ENCODE measurements around the gene MKLN1.
"Not testable (repeated sequence)": the region's sequence is repeated elsewhere in the genome, so short reads cannot be mapped to it uniquely, and the experiment has no call there.

MKLN1 gene

DNA sequence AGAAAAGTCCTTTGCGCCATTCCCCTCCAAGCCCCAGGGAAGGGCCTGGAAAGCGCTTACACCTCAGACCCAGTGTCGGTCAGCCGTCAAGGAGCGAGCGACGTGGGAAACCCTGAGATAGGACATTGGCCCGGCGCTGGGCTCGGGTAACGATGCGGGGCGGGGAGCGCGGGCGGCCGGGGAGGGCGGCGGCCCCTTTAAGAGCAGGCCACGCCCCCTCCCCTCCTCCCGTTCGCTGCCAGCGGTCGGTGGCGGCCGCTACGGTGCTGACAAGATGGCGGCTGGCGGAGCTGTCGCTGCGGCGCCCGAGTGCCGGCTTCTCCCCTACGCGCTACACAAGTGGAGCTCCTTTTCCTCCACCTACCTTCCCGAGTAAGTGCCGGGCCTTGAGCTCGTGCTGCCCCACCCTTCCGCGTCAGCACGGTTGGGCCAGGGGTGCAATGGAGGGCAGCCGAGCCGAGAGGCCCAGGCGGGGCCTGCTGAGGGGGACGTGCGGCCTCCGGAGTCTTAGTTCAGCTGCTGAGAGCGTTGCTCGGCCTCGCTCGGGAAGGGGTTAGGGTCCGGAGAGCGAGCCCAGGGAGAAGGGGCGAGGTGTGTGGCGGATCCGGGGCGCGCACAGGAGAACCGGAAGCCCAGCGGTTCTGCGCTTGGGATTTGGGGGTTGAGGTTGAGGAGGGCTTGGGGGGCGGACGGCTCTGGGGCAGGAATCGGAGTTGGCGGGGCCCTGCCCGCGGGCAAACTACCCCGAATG lies at the start of gene MKLN1:
MKLN1 (plus strand) TSS at position 251 of the 751 bp plus-strand sequence; CDS start at position 275, 24 bp downstream.
- DNase-seq (ENCODE audit: low read depth): peak; percentile 86

DNA sequence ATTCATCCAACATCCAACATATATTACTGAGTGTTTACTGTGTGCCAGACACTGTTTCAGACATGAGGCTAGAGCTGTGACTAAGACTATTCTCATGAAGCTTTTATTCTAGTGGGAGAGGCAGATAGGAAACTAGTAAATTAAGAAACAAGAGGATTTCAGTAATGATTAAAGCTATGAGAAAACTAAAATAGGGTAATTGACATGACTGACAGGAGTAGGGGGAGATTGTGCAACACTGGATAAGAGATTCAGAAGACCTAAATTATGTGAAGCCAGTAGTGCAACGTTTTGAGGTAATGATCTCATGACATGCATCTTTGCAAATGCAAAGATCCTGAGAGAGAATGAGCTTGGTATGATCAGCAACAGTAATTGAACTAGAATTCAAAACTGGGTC lies 48.6 kb upstream of the MKLN1 start:
- no peak for DNase-seq (ENCODE audit: low read depth)

- DNase-seq (ENCODE audit: low read depth): no peak
Observed at GRCh38 chr7:131281266-131282048, 46.2 kb upstream of the MKLN1 start.

GRCh38 chr7:131284702-131285419 lies 42.8 kb upstream of the MKLN1 start:
- DNase-seq (ENCODE audit: low read depth): no peak

GRCh38 chr7:131285556-131285955 lies 42.1 kb upstream of the MKLN1 start:
- DNase-seq (ENCODE audit: low read depth): no peak

- DNase-seq (ENCODE audit: low read depth): no peak
Observed at GRCh38 chr7:131288450-131288849, 39.2 kb upstream of the MKLN1 start.

DNA sequence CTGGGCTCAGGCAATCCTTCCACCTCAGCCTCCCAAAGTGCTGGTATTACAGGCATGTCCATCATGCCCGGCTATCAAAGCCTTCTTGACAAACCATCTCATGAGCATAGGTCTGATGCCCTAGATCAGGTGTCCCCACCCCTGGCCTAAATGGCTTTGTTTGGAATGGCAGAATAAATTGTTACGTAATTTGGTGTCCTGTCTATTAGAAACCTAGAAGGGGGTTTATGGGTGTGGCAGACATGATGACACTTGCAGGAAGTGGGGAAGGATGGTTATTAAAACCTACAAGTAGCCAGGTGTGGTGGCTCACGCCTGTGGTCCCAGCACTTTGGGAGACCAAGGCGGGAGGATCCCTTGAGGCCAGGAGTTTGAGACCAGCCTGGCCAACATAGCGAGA lies 38.6 kb upstream of the MKLN1 start:
- DNase-seq (ENCODE audit: low read depth): no peak

GRCh38 chr7:131292141-131292905 lies 35.4 kb upstream of the MKLN1 start:
- no peak for DNase-seq (ENCODE audit: low read depth)

DNA sequence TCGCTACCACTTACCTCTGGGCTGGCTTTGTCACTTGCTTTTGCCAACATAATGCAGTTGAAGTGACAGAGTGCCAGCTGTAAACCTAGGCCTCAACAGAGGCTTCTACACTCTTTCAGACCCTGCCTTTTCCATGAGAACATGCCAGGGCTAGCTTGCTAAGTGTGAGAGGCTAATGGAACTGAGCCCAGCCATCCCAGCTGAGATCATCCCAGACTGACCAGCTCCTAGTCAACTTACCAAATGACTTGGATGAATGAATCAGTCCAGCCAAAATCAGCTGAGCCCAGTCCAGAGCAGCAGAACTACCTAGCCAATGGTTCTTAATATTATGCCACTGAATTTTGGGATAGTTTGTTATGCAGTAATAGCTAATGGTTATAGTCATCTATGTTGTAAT lies 34.7 kb upstream of the MKLN1 start:
- no peak for DNase-seq (ENCODE audit: low read depth)

- no peak for DNase-seq (ENCODE audit: low read depth)
Observed at GRCh38 chr7:131294553-131294952, 33.1 kb upstream of the MKLN1 start.

- DNase-seq (ENCODE audit: low read depth): no peak
Observed at GRCh38 chr7:131298608-131298992, 29.1 kb upstream of the MKLN1 start.

GRCh38 chr7:131299074-131299473 lies 28.6 kb upstream of the MKLN1 start:
- DNase-seq (ENCODE audit: low read depth): no peak

- DNase-seq (ENCODE audit: low read depth): no peak
Observed at GRCh38 chr7:131300078-131300477, 27.6 kb upstream of the MKLN1 start.

DNA sequence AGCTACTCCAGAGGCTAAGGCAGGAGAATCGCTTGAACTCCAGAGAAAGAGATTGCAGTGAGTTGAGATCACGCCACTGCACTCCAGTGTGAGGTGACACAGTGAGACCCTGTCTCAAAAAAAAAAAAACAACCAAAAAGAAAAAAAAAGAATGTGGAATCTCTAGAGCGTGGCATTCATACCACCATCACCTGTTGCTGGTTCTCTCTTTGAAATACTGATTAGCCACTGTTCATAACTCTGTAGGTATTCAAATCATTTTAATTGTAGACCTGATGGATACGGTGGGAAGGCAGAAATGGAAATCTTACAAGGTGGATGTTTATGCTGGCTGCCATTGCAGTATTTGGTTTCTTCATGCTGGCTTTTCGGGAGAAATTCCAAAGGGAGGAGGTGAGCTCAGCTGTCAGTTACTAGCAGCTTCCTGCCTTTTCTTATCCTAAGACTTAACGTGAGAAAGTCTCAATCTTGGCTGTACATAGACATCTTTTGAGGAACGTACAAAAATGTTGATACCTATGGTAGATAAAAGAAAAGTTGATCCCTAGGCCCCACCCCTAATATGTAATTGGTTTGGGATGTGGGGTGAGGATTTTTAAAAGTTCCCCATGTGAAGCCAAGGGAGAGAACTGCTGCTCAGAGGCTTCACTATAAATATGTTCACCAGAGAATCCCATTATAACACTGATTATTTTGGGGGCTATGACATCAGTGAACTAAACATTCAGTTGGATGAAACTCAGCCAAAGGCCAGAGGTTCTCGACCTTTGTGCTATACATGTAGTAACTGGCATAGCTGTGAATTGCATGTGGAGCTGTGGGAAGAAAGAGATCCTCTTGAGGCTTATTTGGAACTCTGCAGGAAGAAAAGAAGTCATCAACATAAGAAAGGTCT lies 26.9 kb upstream of the MKLN1 start:
- DNase-seq (ENCODE audit: low read depth): no peak

DNA sequence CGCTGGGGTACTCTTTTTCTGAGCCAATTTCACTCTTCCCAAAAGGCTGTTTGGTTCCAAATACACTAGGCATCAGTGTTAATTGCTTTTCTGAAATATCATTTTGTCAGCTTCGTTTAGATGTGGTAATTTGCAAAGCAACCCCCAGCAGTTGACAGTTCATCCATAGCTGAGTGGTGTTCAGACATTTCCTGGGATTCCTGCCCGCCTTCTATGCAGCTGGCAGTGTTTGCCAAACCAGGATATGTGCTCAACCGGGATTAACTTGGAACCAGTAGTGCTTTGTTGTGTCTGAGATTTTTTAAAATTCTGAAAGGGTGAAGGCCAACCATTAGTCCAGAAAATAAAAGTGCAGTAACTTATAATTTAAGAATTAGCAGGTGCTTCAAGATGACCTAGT lies 25.2 kb upstream of the MKLN1 start:
- DNase-seq (ENCODE audit: low read depth): no peak

DNA sequence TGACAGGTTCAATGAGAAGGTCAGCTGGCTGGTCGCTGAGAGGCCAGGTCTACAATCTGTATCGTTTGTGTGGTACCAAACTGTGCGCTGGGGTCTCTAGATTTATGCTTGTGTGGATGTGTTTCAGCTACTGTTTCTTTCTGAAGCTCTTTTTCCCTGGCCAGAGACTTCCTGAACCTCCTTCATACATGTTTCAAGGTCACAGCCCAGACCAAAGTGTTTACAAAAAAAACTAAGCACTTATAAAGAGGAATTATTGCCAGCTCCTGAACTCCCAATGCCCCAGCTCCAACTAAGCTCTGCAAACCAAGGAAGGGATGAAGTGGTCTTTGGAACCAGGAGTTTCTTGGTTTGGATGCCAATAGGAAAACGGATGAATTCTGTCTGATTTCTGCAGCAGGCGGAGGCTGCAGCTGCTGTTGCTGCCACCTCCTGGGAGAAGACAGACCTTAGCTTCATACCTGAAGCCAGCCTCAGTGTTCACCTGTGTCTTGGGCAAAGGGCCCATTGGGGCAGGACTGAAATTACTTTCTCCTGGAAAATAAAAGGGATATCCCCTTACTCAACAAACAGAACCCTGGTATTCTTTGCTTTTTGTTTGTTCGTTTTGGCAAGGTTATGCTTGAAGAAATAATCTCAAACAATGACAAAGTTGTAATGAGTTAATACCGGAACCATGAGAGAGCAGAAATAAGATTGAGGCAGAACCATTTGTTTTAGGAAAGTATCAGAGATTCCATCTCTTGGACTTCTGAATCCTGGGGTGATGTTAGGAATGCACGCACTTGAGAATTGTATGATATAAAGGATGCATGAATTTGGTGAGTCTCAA lies 24.6 kb upstream of the MKLN1 start:
- no peak for DNase-seq (ENCODE audit: low read depth)

GRCh38 chr7:131305152-131305551 lies 22.5 kb upstream of the MKLN1 start:
- no peak for DNase-seq (ENCODE audit: low read depth)

GRCh38 chr7:131306041-131306440 lies 21.6 kb upstream of the MKLN1 start:
- not testable (repeated sequence) for DNase-seq (ENCODE audit: low read depth)

- no peak for DNase-seq (ENCODE audit: low read depth)
Observed at GRCh38 chr7:131306777-131307176, 20.9 kb upstream of the MKLN1 start.

GRCh38 chr7:131307627-131308026 lies 20.0 kb upstream of the MKLN1 start:
- DNase-seq (ENCODE audit: low read depth): no peak

Data from activated gamma-delta T cell treated with anti-CD3 and anti-CD28 coated beads, Interleukin-2, amount 50 U/mL, for 16 hours (primary cell).